GM08714 (cell line): ENCODE results near the gene JAG2.

Experiments used
- H3K4me3 ChIP-seq: fragments of 200-500 bp; sonication (Bioruptor generic); 2 replicates; pipeline ENCODE4 v1.5.1; 2014; ENCODE audit warnings: mild to moderate bottlenecking, low read length, inconsistent platforms
- ZNF274 ChIP-seq: IDR thresholded peaks from 2 replicates; pipeline ENCODE4 v1.6.1; 2012; ENCODE audit warnings: mild to moderate bottlenecking, low read depth, low read length

Gene JAG2

GRCh38 chr14:105180592-105181548 lies 12.3 kb upstream of the JAG2 start, which contains the start of gene NUDT14:
Gene NUDT14 (minus strand): TSS chr14:105181312. CDS start chr14:105181209, 103 bp downstream.
- peak within 1 kb of the TSS; percentile 35; the same call in 1 of the 2 replicates for H3K4me3 ChIP-seq
- TF ChIP-seq ZNF274: no peak

- no peak for TF ChIP-seq ZNF274
- no peak overlapping the region for H3K4me3 ChIP-seq
Measured at GRCh38 chr14:105179191-105179590, 10.6 kb upstream of the JAG2 start.

- no peak for TF ChIP-seq ZNF274
- H3K4me3 ChIP-seq: no peak overlapping the region
Measured at GRCh38 chr14:105178868-105179140, 10.2 kb upstream of the JAG2 start.

GRCh38 chr14:105178069-105178867 lies 9.7 kb upstream of the JAG2 start:
- no peak overlapping the region for H3K4me3 ChIP-seq
- TF ChIP-seq ZNF274: no peak

GRCh38 chr14:105177082-105177481 lies 8.5 kb upstream of the JAG2 start:
- TF ChIP-seq ZNF274: no peak
- no peak overlapping the region for H3K4me3 ChIP-seq

- H3K4me3 ChIP-seq: no peak overlapping the region
- TF ChIP-seq ZNF274: no peak
Measured at GRCh38 chr14:105176513-105176912, 7.9 kb upstream of the JAG2 start.

- H3K4me3 ChIP-seq: no peak overlapping the region
- no peak for TF ChIP-seq ZNF274
Measured at GRCh38 chr14:105173901-105174894, 5.6 kb upstream of the JAG2 start.

GRCh38 chr14:105173145-105173544 lies 4.6 kb upstream of the JAG2 start:
- no peak for TF ChIP-seq ZNF274
- no peak overlapping the region for H3K4me3 ChIP-seq

- H3K4me3 ChIP-seq: no peak overlapping the region
- TF ChIP-seq ZNF274: no peak
Measured at GRCh38 chr14:105172476-105172875, 3.9 kb upstream of the JAG2 start.

- TF ChIP-seq ZNF274: no peak
- H3K4me3 ChIP-seq: no peak overlapping the region
Measured at GRCh38 chr14:105171004-105171673, 2.6 kb upstream of the JAG2 start.

GRCh38 chr14:105169776-105170655 lies 1.4 kb upstream of the JAG2 start:
- no peak for TF ChIP-seq ZNF274
- H3K4me3 ChIP-seq: no peak overlapping the region

GRCh38 chr14:105168979-105169507 lies 467 bp upstream of the JAG2 start:
- H3K4me3 ChIP-seq: no peak overlapping the region

More at GRCh38 chr14:105168979-105169507, 467 bp upstream of the JAG2 start:
- TF ChIP-seq ZNF274: no peak
